ENCODE measurements around the gene DLX4.

DLX4 gene

GRCh38 chr17:49969134-49969759 lies at the start of gene DLX4:
DLX4 (plus strand) TSS chr17:49969190; CDS start chr17:49969469, 279 bp downstream.
- no peak for DNase-seq

GRCh38 chr17:49920030-49920769 lies 48.8 kb upstream of the DLX4 start:
- DNase-seq: no peak

GRCh38 chr17:49922095-49922494 lies 46.9 kb upstream of the DLX4 start:
- no peak for DNase-seq

GRCh38 chr17:49924116-49924515 lies 44.9 kb upstream of the DLX4 start:
- DNase-seq: no peak

- no peak for DNase-seq
Measured at GRCh38 chr17:49924589-49924988, 44.4 kb upstream of the DLX4 start.

GRCh38 chr17:49925921-49926320 lies 43.1 kb upstream of the DLX4 start:
- DNase-seq: no peak

GRCh38 chr17:49926886-49927285 lies 42.1 kb upstream of the DLX4 start:
- no peak for DNase-seq

GRCh38 chr17:49928126-49928800 lies 40.7 kb upstream of the DLX4 start:
- DNase-seq: no peak

- DNase-seq: no peak
Measured at GRCh38 chr17:49928837-49929475, 40.0 kb upstream of the DLX4 start.

- DNase-seq: no peak
Measured at GRCh38 chr17:49930880-49931279, 38.1 kb upstream of the DLX4 start.

- no peak for DNase-seq
Measured at GRCh38 chr17:49931416-49932137, 37.4 kb upstream of the DLX4 start.

- DNase-seq: no peak
Measured at GRCh38 chr17:49932138-49932723, 36.8 kb upstream of the DLX4 start.

GRCh38 chr17:49932901-49933300 lies 36.1 kb upstream of the DLX4 start:
- DNase-seq: no peak

- no peak for DNase-seq
Measured at GRCh38 chr17:49935526-49936210, 33.3 kb upstream of the DLX4 start.

GRCh38 chr17:49936386-49936785 lies 32.6 kb upstream of the DLX4 start:
- no peak for DNase-seq

GRCh38 chr17:49939318-49939717 lies 29.7 kb upstream of the DLX4 start:
- DNase-seq: peak; percentile 0

- no peak for DNase-seq
Measured at GRCh38 chr17:49941427-49941826, 27.6 kb upstream of the DLX4 start.

- no peak for DNase-seq
Measured at GRCh38 chr17:49942947-49943346, 26.0 kb upstream of the DLX4 start.

- no peak for DNase-seq
Measured at GRCh38 chr17:49944273-49944870, 24.6 kb upstream of the DLX4 start.

- no peak for DNase-seq
Measured at GRCh38 chr17:49946208-49946607, 22.8 kb upstream of the DLX4 start.

GRCh38 chr17:49946964-49947584 lies 21.9 kb upstream of the DLX4 start:
- no peak for DNase-seq
